Liver (tissue), 3 donors: ENCODE data around the gene SH3BP1.

Experiments
- HNF4G ChIP-seq: IDR thresholded peaks from 2 replicates; pipeline ENCODE4 v1.6.1; 2016; ENCODE audit warnings: antibody characterized with exemption
- RAD21 ChIP-seq, 2 donors: IDR thresholded peaks; 2 replicates each; pipeline ENCODE4 v1.6.1; 2016; ENCODE audit warnings: antibody characterized with exemption in 2 of 2, mild to moderate bottlenecking in 2 of 2
- SP1 ChIP-seq: IDR thresholded peaks from 2 replicates; pipeline ENCODE4 v1.6.1; 2018; ENCODE audit warnings: antibody characterized with exemption, mild to moderate bottlenecking
- TAF1 ChIP-seq: conservative IDR thresholded peaks from 2 replicates; pipeline ENCODE4 v1.6.1; 2016; ENCODE audit warnings: antibody characterized with exemption, mild to moderate bottlenecking
- YY1 ChIP-seq: IDR thresholded peaks from 2 replicates; pipeline ENCODE4 v1.6.1; 2016; ENCODE audit warnings: antibody characterized with exemption, mild to moderate bottlenecking
- TF ChIP-seq, protein P1 (sequence below): fragments of 150-350 bp; IDR thresholded peaks from 2 replicates; pipeline ENCODE4 v1.5.1; 2017; ENCODE audit warnings: improper control_type of control experiment, low read depth, low read length; ENCODE audit not compliant: missing input control
- TF ChIP-seq, protein P2 (sequence below): IDR thresholded peaks from 2 replicates; pipeline ENCODE4 v1.6.1; 2016; ENCODE audit warnings: antibody characterized with exemption, mild to moderate bottlenecking
- TF ChIP-seq, protein P3 (sequence below): IDR thresholded peaks from 2 replicates; pipeline ENCODE4 v1.6.1; 2016; ENCODE audit warnings: antibody characterized with exemption
- TF ChIP-seq, protein P4 (sequence below): IDR thresholded peaks from 2 replicates; pipeline ENCODE4 v1.6.1; 2016; ENCODE audit warnings: antibody characterized with exemption
- donor health status: healthy.
- donor health status: healthy.

DNA sequence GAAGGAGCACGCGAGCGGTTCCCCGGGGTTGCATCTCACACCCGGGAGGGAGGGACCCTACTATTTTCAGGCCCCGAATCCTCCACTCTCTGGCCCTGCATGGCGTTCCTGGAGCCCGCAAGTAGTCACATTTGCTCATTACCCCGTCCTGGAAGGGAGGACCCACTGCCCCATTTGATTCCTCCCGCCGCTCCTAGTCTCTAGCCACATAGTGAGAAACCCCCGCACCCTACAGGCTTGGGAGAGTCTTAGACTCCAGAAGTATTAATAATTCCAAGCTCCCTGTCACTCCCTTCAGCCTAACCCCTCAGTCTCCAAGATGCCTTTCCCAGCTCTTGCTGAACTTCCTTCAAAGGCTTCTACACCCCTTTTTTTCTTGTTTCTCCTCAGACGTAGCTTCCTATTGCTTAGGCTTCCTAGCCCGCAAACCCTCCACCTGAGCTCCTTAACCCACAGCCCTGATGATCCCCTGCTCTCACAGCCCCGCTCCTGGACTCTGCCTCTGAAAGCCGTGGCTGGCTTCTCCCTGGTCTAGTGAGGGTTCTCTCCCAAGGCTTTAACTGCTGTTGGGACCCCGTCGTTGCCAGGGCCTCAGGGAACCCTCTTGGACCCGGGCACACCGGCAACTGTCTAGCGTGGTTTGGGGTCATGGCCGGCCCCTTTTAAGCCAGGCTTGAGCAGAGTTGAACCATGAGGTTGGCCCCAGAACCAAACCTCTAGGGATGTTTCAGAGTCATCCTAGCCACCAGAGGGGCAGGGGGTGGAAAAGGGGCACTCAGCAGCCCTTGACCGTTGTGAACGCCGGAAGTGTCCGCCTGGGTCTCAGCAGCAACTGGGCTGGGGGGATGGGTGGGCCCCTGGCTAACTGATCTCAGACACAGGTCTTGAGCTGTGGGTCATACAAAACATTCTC, 30.0 kb upstream of the SH3BP1 start:
- TF ChIP-seq, protein P1, sequence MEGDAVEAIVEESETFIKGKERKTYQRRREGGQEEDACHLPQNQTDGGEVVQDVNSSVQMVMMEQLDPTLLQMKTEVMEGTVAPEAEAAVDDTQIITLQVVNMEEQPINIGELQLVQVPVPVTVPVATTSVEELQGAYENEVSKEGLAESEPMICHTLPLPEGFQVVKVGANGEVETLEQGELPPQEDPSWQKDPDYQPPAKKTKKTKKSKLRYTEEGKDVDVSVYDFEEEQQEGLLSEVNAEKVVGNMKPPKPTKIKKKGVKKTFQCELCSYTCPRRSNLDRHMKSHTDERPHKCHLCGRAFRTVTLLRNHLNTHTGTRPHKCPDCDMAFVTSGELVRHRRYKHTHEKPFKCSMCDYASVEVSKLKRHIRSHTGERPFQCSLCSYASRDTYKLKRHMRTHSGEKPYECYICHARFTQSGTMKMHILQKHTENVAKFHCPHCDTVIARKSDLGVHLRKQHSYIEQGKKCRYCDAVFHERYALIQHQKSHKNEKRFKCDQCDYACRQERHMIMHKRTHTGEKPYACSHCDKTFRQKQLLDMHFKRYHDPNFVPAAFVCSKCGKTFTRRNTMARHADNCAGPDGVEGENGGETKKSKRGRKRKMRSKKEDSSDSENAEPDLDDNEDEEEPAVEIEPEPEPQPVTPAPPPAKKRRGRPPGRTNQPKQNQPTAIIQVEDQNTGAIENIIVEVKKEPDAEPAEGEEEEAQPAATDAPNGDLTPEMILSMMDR: no peak
- TF ChIP-seq TAF1 (no peak), HNF4G (no peak), YY1 (no peak), RAD21 (IDR thresholded peaks at IDR 0.05) (no peak), SP1 (no peak)
- TF ChIP-seq, protein P2, sequence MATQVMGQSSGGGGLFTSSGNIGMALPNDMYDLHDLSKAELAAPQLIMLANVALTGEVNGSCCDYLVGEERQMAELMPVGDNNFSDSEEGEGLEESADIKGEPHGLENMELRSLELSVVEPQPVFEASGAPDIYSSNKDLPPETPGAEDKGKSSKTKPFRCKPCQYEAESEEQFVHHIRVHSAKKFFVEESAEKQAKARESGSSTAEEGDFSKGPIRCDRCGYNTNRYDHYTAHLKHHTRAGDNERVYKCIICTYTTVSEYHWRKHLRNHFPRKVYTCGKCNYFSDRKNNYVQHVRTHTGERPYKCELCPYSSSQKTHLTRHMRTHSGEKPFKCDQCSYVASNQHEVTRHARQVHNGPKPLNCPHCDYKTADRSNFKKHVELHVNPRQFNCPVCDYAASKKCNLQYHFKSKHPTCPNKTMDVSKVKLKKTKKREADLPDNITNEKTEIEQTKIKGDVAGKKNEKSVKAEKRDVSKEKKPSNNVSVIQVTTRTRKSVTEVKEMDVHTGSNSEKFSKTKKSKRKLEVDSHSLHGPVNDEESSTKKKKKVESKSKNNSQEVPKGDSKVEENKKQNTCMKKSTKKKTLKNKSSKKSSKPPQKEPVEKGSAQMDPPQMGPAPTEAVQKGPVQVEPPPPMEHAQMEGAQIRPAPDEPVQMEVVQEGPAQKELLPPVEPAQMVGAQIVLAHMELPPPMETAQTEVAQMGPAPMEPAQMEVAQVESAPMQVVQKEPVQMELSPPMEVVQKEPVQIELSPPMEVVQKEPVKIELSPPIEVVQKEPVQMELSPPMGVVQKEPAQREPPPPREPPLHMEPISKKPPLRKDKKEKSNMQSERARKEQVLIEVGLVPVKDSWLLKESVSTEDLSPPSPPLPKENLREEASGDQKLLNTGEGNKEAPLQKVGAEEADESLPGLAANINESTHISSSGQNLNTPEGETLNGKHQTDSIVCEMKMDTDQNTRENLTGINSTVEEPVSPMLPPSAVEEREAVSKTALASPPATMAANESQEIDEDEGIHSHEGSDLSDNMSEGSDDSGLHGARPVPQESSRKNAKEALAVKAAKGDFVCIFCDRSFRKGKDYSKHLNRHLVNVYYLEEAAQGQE: no peak
- TF ChIP-seq, protein P3, sequence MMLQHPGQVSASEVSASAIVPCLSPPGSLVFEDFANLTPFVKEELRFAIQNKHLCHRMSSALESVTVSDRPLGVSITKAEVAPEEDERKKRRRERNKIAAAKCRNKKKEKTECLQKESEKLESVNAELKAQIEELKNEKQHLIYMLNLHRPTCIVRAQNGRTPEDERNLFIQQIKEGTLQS: no peak
- TF ChIP-seq, protein P4, sequence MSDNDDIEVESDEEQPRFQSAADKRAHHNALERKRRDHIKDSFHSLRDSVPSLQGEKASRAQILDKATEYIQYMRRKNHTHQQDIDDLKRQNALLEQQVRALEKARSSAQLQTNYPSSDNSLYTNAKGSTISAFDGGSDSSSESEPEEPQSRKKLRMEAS: no peak
